Thoracic aorta (tissue), 2 donors: Measurements from ENCODE around the gene IL17RC. TPM values are rescaled to one million over a fixed set of nuclear protein-coding genes. Genes with fewer than 3 reads are reported as not detected.
"Not testable (repeated sequence)": the region's sequence is repeated elsewhere in the genome, so short reads cannot be mapped to it uniquely, and the experiment has no call there.

Experiments
- ATAC-seq: fragments of 150-250 bp; one replicate; pipeline ENCODE4 v1.8.0; 2017; ENCODE audit warnings: low read depth; ENCODE audit not compliant: insufficient number of reproducible peaks, low FRiP score
- DNase-seq: peaks from one replicate; pipeline ENCODE4 v3.0.0-alpha.2; 2020; ENCODE audit warnings: low spot score
- H3K27ac ChIP-seq, 2 donors: fragments of 200-600 bp; sonication (generic); 1 replicate in 1 of 2; 2 replicates in 1 of 2; pipeline ENCODE4 v1.5.1; 2016; ENCODE audit warnings: mild to moderate bottlenecking in 2 of 2, moderate library complexity in 2 of 2
- H3K27me3 ChIP-seq: fragments of 200-600 bp; sonication (generic); replicated peaks from 2 replicates; pipeline ENCODE4 v1.6.0; 2016; ENCODE audit warnings: mild to moderate bottlenecking; ENCODE audit not compliant: insufficient read depth
- H3K36me3 ChIP-seq: fragments of 200-600 bp; sonication (generic); one replicate; pipeline ENCODE4 v1.5.1; 2016
- H3K4me1 ChIP-seq, 2 donors: fragments of 200-600 bp; sonication (generic); 1 replicate in 1 of 2; 2 replicates in 1 of 2; pipeline versions ENCODE4 v1.5.1 to v1.6.0; 2016; ENCODE audit warnings: low read depth in 2 of 2, mild to moderate bottlenecking in 1 of 2; ENCODE audit not compliant: control insufficient read depth in 1 of 2
- H3K4me3 ChIP-seq: fragments of 200-600 bp; sonication (generic); 2 replicates; pipeline ENCODE4 v1.5.1; 2016; ENCODE audit warnings: mild to moderate bottlenecking
- H3K9me3 ChIP-seq: fragments of 200-600 bp; sonication (generic); 2 replicates; pipeline ENCODE4 v1.5.1; 2016
- CTCF ChIP-seq: fragments of 200-600 bp; sonication (generic); IDR thresholded peaks from one replicate; pipeline ENCODE4 v1.5.1; 2019; ENCODE audit warnings: antibody characterized with exemption
- total RNA-seq, 2 donors: library from RNA; depleted of rRNA; stranded (reverse); fragments of >200 nt; gene quantifications; one replicate each; pipeline versions ENCODE4 v1.1.0 to v1.2.3, GENCODE V29; 2016

Gene IL17RC
- total RNA-seq, 2 donors from 2014 or later, result 52.2 to 59.4 TPM

GRCh38 chr3:9938966-9939365, 22.1 kb downstream of the IL17RC start:
- Histone ChIP-seq H3K4me3 (no peak overlapping the region), H3K27ac (no peak overlapping the region), H3K27me3 (no peaks in the 10 kb centered on the region), H3K4me1 (peaks cover 19 to 20% of the 10 kb centered on the region in 2 donors), H3K9me3 (no peaks in the 10 kb centered on the region), H3K36me3 (peaks cover 15% of the 10 kb centered on the region)
- ATAC-seq (no peak), DNase-seq (no peak)
- no peak for TF ChIP-seq CTCF

GRCh38 chr3:9939906-9940305, 23.0 kb downstream of the IL17RC start:
- not testable (repeated sequence) for H3K9me3 ChIP-seq, H3K4me3 ChIP-seq
- H3K4me1 ChIP-seq, result peaks cover 10 to 11% of the 10 kb centered on the region in 2 donors

GRCh38 chr3:9940746-9941145, 23.8 kb downstream of the IL17RC start:
- no peak for ATAC-seq
- Histone ChIP-seq H3K27ac (no peak overlapping the region), H3K4me1 (peaks cover 3 to 5% of the 10 kb centered on the region in 2 donors), H3K9me3 (no peaks in the 10 kb centered on the region), H3K27me3 (no peaks in the 10 kb centered on the region), H3K36me3 (peaks cover 15% of the 10 kb centered on the region), H3K4me3 (no peak overlapping the region)
- DNase-seq, result no peak
- no peak for TF ChIP-seq CTCF

More at GRCh38 chr3:9939906-9940305, 23.0 kb downstream of the IL17RC start:
- DNase-seq, H3K27me3 ChIP-seq, H3K27ac ChIP-seq, ATAC-seq: not testable (repeated sequence)
- H3K36me3 ChIP-seq, result peaks cover 15% of the 10 kb centered on the region

- ATAC-seq (no peak), DNase-seq (no peak)
- Histone ChIP-seq H3K27me3 (no peaks in the 10 kb centered on the region), H3K4me1 (peaks cover 0 to 5% of the 10 kb centered on the region in 2 donors), H3K36me3 (peaks cover 11% of the 10 kb centered on the region), H3K4me3 (no peak overlapping the region), H3K9me3 (no peaks in the 10 kb centered on the region), H3K27ac (no peak overlapping the region)
- no peak for TF ChIP-seq CTCF
Observed at GRCh38 chr3:9942164-9942563, 25.3 kb downstream of the IL17RC start.

GRCh38 chr3:9942934-9943690, 26.2 kb downstream of the IL17RC start:
- no peaks in the 10 kb centered on the region for H3K9me3 ChIP-seq
- no peak for ATAC-seq
- H3K36me3 ChIP-seq, result peaks cover 8% of the 10 kb centered on the region
- DNase-seq, result no peak
- H3K4me1 ChIP-seq, result peaks cover 5 to 14% of the 10 kb centered on the region in 2 donors
- no peak for TF ChIP-seq CTCF
- H3K27me3 ChIP-seq, result no peaks in the 10 kb centered on the region
- no peak overlapping the region for H3K27ac ChIP-seq
- no peak overlapping the region for H3K4me3 ChIP-seq

GRCh38 chr3:9944271-9944670, 27.4 kb downstream of the IL17RC start:
- no peaks in the 10 kb centered on the region for H3K9me3 ChIP-seq
- H3K4me1 ChIP-seq, result peaks cover 5 to 14% of the 10 kb centered on the region in 2 donors
- H3K36me3 ChIP-seq, result peaks cover 10% of the 10 kb centered on the region
- H3K27ac ChIP-seq, result no peak overlapping the region
- TF ChIP-seq CTCF, result no peak
- DNase-seq, result no peak
- no peaks in the 10 kb centered on the region for H3K27me3 ChIP-seq
- no peak for ATAC-seq
- no peak overlapping the region for H3K4me3 ChIP-seq
